HL-60 (cell line): Measurements from ENCODE around the gene GABBR2.

Experiments used
- CTCF ChIP-seq: IDR thresholded peaks from one replicate; pipeline ENCODE4 v1.5.1; 2011; ENCODE audit warnings: low read length, control low read depth, inconsistent platforms; ENCODE audit not compliant: insufficient read depth
- GABPA ChIP-seq: IDR thresholded peaks from 2 replicates; pipeline ENCODE4 v1.6.1; 2012; ENCODE audit warnings: low read depth
- REST ChIP-seq: IDR thresholded peaks from 2 replicates; pipeline ENCODE4 v1.6.1; 2012; ENCODE audit warnings: low read depth; ENCODE audit not compliant: insufficient replicate concordance

- TF ChIP-seq REST: no peak
- TF ChIP-seq CTCF: no peak
- no peak for TF ChIP-seq GABPA
These were observed 18.0 kb downstream of the GABBR2 start for GRCh38 chr9:98690686-98691085.
